Cardiac muscle cell (in vitro differentiated cells and primary cell): ENCODE results near the gene CELF2. TPM values are rescaled to one million over a fixed set of nuclear protein-coding genes. Genes with fewer than 3 reads are reported as not detected.
A peak's percentile ranks its signal among the peaks of the same experiment; 100 is the strongest.

ENCODE experiments used
- DNase-seq, 2 donors: peaks; one replicate each; pipeline versions ENCODE4 v3.0.0 to v3.0.0-alpha.2; 2010 to 2017; ENCODE audit warnings: low read depth in 1 of 2, low spot score in 1 of 2
- H3K27ac ChIP-seq: fragments of 200-600 bp; sonication (generic); 2 replicates; pipeline ENCODE4 v1.5.1; 2016
- H3K27me3 ChIP-seq: fragments of 200-600 bp; sonication (generic); 2 replicates; pipeline ENCODE4 v1.6.0; 2016; ENCODE audit warnings: control low read depth
- H3K36me3 ChIP-seq: fragments of 200-600 bp; sonication (generic); 2 replicates; pipeline ENCODE4 v1.5.1; 2016; ENCODE audit warnings: control low read depth
- H3K4me1 ChIP-seq: fragments of 200-600 bp; sonication (generic); 2 replicates; pipeline ENCODE4 v1.8.1; 2017; ENCODE audit warnings: low read depth, mild to moderate bottlenecking, mixed run types
- H3K4me3 ChIP-seq: fragments of 200-600 bp; sonication (generic); 2 replicates; pipeline ENCODE4 v1.5.1; 2016; ENCODE audit warnings: mild to moderate bottlenecking
- H3K9me3 ChIP-seq: fragments of 200-600 bp; sonication (generic); 2 replicates; pipeline ENCODE4 v1.5.1; 2017; ENCODE audit warnings: low read depth, mild to moderate bottlenecking, control low read depth
- polyA plus RNA-seq: library from polyadenylated mRNA; unstranded; fragments of >200 nt; fragmentation: Nextera tagmentation; extraction: Ambion mirVana; gene quantifications from 2 replicates; pipeline ENCODE4 v1.2.1, GENCODE V29; 2016
- total RNA-seq: library from RNA; depleted of rRNA; stranded (reverse); fragments of >200 nt; gene quantifications from 2 replicates; pipeline ENCODE4 v1.2.3, GENCODE V29; 2016
- TF ChIP-seq, protein P1 (sequence below): IDR thresholded peaks from 2 replicates; pipeline ENCODE4 v1.5.1; 2012; ENCODE audit warnings: low read depth, mild to moderate bottlenecking, low read length

The CELF2 gene
- total and polyA plus RNA-seq, 2 experiments from 2014 or later = 66.9 to 82.7 TPM

DNA sequence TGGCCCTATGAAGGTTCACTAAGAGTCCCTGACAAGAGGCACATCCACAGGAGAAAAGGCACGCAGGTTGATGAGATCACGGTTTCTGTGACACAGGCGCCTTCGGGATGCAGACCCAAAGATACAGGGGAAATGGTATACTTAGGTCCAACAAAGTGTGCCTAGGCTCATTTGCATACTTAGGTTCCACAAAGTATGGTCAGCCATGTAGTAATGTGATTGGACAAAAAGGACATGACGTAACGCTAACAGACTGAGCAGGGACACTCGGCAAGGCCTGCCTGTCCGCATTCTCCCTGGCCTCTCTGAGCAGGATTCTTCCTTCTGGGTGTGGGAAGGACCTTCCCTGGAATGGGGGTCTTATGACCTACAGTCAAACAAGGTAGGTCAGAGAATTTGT is 190.6 kb downstream of the CELF2 start:
- Histone ChIP-seq H3K4me1 (peaks cover 34% of the 10 kb centered on the region), H3K9me3 (no peaks in the 10 kb centered on the region), H3K27ac (no peak overlapping the region), H3K4me3 (no peak overlapping the region), H3K36me3 (no peaks in the 10 kb centered on the region), H3K27me3 (no peaks in the 10 kb centered on the region)
- TF ChIP-seq, protein P1, sequence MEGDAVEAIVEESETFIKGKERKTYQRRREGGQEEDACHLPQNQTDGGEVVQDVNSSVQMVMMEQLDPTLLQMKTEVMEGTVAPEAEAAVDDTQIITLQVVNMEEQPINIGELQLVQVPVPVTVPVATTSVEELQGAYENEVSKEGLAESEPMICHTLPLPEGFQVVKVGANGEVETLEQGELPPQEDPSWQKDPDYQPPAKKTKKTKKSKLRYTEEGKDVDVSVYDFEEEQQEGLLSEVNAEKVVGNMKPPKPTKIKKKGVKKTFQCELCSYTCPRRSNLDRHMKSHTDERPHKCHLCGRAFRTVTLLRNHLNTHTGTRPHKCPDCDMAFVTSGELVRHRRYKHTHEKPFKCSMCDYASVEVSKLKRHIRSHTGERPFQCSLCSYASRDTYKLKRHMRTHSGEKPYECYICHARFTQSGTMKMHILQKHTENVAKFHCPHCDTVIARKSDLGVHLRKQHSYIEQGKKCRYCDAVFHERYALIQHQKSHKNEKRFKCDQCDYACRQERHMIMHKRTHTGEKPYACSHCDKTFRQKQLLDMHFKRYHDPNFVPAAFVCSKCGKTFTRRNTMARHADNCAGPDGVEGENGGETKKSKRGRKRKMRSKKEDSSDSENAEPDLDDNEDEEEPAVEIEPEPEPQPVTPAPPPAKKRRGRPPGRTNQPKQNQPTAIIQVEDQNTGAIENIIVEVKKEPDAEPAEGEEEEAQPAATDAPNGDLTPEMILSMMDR = no peak
- no peak for DNase-seq

GRCh38 chr10:11208908-11209829 is 191.5 kb downstream of the CELF2 start:
- Histone ChIP-seq H3K27me3 (no peaks in the 10 kb centered on the region), H3K9me3 (no peaks in the 10 kb centered on the region), H3K4me1 (peaks cover 35% of the 10 kb centered on the region), H3K4me3 (no peak overlapping the region), H3K36me3 (no peaks in the 10 kb centered on the region), H3K27ac (no peak overlapping the region)
- DNase-seq = no peak
- TF ChIP-seq, protein P1 = no peak

DNA sequence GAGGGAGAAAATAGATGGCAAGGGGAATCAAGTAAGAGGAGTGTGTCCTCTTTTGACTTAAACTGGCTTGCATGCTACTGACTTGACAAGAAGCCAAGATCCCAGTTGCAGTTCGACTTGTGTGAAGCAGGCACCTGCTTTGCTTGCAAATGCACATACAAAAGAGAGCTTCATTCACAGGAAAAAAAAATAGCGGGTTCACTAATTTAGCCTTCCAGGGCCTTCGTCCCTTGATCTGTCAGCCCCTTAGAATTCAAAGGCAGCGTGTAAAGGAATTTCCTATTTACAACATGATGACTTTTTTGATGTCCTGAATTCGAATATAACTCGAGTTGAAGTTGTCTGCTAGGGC is 192.1 kb downstream of the CELF2 start:
- Histone ChIP-seq H3K27ac (no peak overlapping the region), H3K4me3 (no peak overlapping the region), H3K36me3 (no peaks in the 10 kb centered on the region), H3K27me3 (no peaks in the 10 kb centered on the region), H3K4me1 (peaks cover 35% of the 10 kb centered on the region), H3K9me3 (no peaks in the 10 kb centered on the region)
- TF ChIP-seq, protein P1 = no peak
- DNase-seq = no peak

DNA sequence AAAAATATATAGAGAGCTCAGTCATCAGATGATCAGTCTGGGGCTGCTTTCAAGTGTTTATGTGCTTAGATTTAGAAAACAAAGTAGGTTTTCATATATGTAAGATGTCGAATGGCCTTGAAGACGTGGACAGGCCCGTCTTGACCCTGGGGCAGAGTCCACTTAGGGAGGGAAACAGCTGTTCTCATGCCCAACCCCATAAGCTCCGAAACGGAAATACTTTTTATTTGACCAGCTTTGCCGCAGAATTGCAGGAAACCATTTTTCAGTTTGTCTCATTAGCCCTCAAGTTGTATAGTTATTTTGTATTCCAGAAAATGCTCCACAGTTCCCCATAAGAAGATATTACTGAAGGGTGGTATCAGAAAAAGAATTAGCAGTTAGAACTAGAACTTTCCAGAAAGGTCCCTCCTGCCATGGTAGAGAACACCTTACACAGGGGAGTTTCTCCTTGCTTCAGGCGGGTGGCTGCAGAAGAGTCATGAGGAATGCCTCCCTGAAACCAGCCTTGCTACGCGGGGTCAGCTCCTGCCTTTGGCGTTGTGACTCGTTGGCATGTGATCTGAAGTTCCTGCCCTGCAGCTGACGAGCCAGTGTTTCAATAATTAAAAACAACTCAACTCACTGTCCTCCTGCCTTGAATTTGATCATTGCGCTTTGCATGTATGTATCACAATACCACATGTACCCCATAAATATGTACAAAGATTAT is 192.7 kb downstream of the CELF2 start:
- TF ChIP-seq, protein P1 = no peak
- no peaks in the 10 kb centered on the region for H3K27me3 ChIP-seq
- peaks cover 35% of the 10 kb centered on the region for H3K4me1 ChIP-seq
- no peak overlapping the region for H3K27ac ChIP-seq
- H3K4me3 ChIP-seq = no peak overlapping the region
- H3K36me3 ChIP-seq = no peaks in the 10 kb centered on the region
- no peak for DNase-seq
- no peaks in the 10 kb centered on the region for H3K9me3 ChIP-seq

DNA sequence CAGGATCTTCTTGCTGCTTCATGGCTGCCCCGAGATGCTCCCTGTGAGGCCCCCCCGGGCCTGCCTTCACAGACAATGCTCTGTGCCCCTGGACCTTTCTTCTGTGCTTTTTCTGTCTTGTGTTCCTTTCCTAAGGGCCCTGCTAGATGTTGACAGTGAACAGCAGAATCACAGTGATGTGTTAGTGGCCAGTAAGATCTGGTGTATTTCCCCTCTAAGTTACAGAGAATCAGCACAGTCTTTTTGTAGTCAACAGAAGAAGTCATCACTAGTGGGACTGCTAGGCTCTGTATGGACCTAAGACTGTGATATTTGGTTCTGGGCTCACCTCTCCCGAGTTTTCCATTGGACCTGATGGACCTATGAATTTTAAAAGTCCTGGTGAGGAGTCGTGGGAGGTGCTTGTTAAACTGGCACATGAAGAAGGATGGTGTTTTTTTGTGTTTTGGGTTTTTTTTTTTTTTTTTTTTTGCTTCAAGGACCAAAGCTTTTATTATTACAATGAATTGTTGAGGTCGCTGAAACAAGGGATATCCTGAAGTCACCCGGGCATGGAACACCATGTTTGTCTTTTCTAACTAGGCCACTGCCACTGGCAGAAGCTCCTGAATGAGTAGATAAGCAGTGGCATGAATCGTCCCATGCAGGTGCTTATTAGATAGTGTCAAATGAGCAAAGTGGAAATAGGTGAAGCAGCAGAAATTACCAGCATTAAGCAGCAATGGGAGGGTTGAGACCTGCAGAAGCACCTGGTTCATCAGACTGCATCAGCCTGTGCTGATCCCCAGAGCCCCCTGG is 194.8 kb downstream of the CELF2 start:
- no peaks in the 10 kb centered on the region for H3K9me3 ChIP-seq
- H3K4me1 ChIP-seq = peaks cover 35% of the 10 kb centered on the region
- no peaks in the 10 kb centered on the region for H3K27me3 ChIP-seq
- DNase-seq = no peak
- TF ChIP-seq, protein P1 = no peak
- peak overlapping the region; percentile 64 for H3K27ac ChIP-seq
- no peak overlapping the region for H3K4me3 ChIP-seq
- H3K36me3 ChIP-seq = no peaks in the 10 kb centered on the region
